LHCN-M2 (cell line): ENCODE results near the gene ZSCAN21. TPM values are rescaled to one million over a fixed set of nuclear protein-coding genes. Genes with fewer than 3 reads are reported as not detected.

Experiments
- DNase-seq: peaks from one replicate; pipeline ENCODE4 v3.0.0-alpha.2; 2012; ENCODE audit warnings: low read depth
- total RNA-seq: library from RNA; depleted of rRNA; stranded (reverse); fragments of >200 nt; gene quantifications from 2 replicates; pipeline ENCODE4 v1.2.3, GENCODE V29; 2014

Gene ZSCAN21
- total RNA-seq, 1 experiment from 2014 or later = 11.8 TPM

DNA sequence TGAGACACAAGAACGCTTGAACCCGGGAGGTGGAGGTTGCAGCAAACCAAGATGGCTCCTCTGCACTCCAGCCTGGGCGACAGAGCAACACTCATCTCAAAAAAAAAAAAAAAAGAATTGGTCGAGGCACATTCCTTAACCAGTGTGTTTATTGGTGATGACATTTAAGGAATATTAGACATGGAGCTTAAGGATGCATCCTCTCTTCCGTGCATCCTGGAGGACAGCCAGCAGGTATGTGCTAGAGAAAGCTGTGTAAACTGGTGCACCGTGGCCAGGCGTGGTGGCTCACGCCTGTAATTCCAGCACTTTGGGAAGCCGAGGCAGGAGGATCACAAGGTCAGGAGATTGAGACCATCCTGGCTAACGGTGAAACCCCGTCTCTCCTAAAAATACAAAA is 22.4 kb upstream of the ZSCAN21 start:
- no peak for DNase-seq

DNA sequence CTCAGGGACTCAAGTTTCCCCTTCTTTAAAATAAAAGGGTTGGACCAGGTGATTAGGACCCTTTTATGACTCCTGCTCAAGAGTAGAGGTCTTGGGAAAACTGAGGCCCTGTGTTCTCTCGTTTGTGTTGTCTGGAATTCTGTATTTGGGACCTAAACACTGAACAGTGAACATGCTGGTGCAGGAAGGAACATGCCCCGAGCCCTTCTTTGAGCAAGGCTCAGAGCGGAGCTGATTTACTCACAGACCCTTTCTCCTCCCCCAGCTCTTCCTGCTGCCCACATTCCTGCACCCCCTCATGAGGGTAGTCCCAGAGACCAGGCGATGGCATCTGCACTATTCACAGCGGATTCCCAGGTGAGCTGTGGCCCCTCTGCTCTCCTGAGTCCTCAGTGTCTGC is 20.0 kb upstream of the ZSCAN21 start:
- DNase-seq = no peak

DNA sequence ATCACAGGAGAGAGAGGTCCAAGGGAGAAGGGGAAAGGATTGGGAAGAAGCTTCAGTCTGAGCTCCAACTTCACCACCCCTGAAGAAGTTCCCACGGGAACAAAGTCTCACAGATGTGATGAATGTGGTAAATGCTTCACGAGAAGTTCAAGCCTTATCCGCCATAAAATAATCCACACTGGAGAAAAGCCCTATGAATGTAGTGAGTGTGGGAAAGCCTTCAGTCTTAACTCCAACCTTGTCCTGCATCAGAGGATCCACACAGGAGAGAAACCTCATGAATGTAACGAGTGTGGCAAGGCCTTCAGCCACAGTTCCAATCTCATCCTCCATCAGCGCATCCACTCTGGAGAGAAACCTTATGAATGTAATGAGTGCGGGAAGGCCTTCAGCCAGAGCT is 16.0 kb upstream of the ZSCAN21 start:
- DNase-seq = no peak

DNA sequence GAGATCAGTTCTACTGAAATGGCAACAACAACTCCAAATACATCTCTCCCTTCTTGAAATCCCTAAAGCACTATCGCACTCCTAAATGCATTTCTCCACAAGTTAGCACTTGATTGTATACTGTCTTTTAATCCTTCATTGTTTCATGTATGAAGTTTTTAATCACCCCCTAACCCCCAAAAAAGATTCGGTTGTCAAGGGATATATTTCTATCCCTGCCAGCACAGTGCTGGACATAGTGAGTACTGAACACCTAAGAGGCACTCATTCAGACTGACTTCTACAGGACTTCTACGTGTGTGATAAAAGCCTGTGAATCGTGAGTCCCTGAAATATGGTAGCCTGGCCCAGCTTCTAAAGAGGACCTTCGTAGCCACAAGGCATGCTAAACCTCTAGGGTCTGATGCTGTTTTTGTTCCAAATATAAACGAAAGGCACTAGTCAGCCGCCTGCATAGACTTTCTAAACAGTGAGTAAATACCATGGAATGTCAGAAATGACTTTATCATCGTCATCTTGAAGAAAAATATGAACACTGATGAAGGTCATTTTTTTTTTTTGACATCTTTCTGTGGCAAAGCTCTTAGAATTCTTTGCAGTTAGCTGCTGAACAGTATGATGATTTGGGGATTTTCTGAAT is 14.6 kb upstream of the ZSCAN21 start:
- DNase-seq = peak; percentile 95

DNA sequence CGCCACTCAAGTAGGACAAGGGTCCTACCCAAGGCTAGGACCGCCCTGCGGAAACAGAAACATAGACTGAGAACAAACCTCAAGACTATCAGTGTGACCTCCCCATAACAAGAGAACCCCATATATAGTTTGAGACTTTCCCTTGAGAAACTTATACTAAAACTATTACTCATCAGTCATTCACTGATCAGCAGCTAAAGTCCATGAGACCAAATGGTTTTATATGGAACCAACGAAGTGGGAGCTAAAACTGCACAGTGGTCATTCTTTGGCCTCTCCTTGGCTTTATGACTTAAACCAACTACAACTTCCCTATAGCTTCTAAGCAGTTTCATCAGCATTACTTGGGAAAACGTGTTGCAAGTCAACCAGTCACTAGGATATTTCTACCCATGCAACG is 13.7 kb upstream of the ZSCAN21 start:
- DNase-seq = no peak

DNA sequence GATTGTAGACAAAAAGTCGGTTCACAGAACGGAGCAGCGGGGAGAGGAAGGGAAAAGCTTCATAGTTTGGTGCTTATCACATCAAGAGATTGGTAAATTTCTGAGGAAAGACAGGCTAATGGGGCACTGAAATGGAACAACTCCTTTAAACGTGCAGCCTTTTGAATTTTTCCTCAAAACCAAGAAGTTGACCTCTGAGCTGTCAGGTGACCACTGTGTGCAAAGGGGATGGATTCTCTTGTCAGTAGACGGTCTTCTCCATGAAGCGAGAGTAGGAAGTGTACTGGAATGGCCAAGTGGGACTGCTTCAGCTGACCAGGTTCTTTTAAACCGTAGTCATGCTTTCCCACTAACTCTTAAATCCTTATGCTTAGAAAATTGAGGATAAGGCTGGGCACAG is 11.2 kb upstream of the ZSCAN21 start:
- DNase-seq = no peak

DNA sequence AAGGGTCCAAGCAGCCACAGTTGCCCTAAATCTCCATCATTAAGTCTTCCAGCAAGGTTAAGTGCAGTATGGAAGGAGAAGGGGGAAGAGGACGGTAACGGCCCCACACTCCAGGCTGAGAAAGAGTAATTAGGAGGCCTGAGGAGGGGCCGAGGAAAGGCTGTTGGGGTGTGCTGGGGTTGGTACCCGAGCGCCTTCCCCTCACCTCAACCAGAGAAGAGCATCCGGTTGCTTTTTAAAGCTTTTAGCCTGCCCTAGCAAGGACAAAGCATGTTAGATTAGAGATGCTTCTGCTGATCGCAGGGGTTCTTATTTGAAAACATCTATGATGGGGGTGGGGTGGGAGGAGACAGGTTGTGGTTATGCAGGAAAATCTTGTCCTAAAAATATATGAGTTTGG is 9.0 kb upstream of the ZSCAN21 start:
- no peak for DNase-seq

DNA sequence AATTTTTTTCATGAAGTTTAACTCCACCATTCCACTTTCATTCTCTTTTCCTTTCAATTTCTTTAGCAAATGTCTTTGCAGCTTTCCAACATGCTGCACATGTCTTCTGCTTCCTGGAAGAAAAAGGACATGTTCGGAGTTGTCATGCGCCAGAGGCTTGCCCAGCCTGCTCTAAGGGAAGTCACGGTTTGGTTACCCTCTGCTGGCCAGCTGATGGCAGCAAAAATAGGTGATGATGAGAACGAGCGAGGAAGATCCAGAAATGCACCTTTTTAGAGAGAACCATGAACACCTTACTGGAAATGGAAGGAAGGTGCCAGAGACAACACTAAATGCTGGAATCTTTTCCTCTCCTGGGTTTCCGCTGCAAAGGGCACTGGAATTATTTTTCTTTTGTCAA is 4.9 kb upstream of the ZSCAN21 start:
- no peak for DNase-seq

DNA sequence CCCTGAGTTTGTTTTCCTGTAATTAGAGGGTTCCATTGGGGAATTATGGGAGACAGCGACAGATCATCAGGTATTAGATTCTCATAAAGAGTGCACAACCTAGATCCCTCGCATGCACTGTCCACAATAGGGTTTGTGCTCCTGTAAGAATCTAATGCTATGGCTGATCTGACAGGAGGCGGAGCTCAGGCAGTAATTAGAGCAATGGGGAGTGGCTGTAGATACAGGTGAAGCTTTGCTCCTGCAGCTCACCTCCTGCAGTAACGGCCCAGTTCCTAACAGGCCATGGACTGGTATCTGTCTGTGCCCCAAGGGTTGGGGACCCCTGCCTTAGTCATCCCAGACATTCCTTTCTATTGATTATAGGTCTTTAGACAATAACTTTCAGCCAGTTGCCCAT is 894 bp upstream of the ZSCAN21 start:
- no peak for DNase-seq

DNA sequence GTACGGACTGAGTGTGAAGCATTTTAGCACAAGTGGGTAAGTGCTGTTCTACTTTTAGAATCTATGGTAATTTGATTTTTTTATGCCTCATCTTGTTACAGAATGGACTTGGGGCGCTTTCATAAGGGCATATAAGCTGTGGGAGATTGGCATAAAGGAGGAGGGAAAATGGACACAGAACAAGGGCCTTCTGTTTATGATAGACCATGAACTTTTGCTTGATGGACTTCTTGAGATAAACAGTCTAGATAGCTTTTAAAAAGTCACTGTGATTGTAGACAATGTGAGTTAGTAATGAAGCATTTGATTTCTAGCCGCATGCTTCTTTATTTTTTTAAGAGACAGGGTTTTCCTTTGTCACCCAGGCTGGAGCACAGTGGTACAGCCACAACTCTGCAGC is 2.0 kb downstream of the ZSCAN21 start:
- DNase-seq = no peak

DNA sequence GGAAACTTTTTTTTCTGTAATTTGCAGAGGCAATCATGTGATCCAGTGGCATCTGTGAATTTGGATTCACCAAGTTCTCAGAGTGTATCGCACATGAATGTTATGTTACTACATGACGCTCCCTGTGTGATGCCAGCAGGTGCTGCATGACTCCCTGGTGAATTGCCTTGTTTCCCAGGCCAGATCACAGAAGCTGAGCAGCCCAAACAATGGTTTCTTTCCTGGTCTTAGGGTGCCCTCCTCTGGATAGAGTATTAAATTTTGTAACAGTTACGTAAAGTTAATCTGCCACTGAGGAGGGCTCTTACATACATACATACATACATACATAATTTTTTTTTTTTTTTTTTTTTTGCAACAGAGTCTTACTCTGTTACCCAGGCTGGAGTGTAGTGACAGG is 3.6 kb downstream of the ZSCAN21 start:
- DNase-seq = peak; percentile 99

DNA sequence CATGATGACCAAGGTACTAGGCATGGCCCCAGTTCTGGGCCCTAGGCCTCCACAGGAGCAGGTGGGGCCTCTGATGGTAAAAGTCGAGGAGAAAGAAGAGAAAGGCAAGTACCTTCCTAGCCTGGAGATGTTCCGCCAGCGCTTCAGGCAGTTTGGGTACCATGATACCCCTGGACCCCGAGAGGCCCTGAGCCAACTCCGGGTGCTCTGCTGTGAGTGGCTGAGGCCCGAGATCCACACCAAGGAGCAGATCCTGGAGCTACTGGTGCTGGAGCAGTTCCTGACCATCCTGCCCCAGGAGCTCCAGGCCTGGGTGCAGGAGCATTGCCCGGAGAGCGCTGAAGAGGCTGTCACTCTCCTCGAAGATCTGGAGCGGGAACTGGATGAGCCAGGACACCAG is 7.4 kb downstream of the ZSCAN21 start:
- no peak for DNase-seq

DNA sequence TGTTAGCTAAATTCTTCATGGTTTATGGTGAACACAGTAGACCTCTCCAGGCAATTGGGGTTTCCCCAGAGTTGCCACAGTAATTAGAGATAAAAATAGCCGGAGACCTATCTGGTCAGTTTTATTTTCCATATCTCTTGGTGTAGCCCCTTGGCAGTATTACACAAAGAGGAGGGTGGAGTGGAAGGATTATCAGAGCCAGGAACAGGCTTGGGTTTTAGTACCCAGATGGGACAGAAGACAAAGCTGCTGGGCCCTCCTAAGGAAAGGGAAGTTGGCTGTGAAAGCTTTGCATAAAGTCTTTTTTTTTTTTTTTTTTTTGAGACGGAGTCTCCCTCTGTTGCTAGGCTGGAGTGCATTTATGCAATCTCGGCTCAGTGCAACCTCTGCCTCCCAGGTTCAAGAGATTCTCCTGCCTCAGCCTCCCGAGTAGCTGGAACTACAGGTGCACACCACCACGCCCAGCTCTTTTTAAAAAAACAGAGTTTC is 9.7 kb downstream of the ZSCAN21 start:
- no peak for DNase-seq

DNA sequence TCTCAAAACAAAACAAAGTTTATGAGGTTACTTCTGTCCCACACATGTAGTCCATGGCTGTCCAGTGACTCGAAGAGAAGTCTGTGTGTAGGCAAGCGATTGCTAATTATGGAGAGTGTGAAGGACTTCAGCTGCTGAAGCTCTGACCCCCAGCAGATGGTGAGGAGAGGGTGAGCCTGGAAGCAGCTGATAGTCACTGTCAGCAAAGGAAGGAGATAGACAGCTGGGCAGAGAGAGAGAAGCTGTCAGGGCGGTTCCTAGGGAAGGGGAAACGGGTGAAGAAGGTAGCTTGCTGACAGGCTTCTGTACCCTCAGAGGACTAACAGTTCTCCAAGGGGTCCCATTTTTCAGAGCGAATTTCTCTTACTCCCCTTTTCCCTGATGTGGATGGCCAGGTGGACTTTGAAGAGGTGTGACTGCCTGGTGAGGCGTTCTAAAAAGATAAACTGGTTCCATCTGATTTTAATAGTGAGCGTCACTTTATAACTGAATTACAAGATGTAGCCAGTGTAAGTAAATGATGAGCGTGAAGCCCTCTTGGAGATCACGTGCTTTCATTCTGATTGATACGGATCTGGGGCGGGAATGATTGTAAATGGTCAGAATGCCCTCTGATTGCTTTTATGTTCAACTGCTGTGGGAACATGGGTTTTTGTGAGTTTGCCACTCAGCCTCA is 12.1 kb downstream of the ZSCAN21 start:
- DNase-seq = peak; percentile 30

DNA sequence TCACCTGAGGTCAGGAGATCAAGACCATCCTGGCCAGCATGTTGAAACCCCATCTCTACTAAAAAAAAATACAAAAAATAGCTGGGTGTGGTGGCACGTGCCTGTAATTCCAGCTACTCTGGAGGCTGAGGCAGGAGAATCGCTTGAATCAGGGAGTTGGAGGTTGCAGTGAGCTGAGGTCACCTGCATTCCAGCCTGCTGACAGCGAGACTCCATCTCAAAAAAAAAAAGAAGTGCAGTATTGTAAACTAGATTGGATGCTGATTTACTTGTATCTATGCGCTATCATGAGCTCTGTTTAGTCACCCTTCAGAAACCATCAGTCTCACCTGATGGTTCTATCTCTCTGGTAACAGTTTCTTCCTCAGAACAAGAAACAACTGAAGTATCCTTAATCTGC is 13.8 kb downstream of the ZSCAN21 start:
- no peak for DNase-seq

DNA sequence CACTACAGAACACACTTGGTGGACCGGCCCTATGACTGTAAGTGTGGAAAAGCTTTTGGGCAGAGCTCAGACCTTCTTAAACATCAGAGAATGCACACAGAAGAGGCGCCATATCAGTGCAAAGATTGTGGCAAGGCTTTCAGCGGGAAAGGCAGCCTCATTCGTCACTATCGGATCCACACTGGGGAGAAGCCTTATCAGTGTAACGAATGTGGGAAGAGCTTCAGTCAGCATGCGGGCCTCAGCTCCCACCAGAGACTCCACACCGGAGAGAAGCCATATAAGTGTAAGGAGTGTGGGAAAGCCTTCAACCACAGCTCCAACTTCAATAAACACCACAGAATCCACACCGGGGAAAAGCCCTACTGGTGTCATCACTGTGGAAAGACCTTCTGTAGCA is 14.6 kb downstream of the ZSCAN21 start:
- DNase-seq = no peak

DNA sequence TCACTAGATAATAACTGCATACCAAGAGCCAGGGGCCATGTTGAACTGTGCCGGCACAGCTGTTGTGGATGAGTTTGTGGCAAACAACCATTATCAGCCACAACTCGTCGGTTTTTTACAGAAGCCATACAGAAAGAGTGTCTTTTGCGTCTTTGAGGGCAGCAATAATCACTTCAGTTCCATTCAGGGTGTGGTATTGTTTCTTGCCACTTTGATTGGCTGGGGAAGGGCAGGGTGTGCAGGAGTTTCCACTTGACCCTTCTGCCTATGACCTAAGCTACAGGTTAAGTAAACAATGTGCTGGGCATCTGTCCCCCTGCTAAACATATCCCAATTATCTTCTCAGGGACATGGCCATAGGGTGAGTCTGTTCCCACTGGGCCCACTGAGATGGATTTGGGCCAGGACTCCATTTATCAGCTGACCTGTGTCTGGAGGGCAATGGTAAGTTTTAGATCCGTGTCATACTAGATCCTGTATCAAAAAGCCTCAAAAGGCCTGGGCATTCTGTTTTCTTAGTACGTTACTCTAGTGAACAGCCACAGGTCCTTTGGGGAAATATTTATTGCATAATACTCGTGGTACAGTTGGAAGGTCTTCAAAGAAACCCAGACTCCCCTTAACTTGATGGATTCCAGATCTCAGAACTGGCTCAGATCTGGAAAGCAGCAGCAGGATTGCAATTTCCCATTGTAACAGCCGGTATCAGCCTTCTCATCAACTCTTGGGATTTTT is 16.0 kb downstream of the ZSCAN21 start:
- peak; percentile 73 for DNase-seq

DNA sequence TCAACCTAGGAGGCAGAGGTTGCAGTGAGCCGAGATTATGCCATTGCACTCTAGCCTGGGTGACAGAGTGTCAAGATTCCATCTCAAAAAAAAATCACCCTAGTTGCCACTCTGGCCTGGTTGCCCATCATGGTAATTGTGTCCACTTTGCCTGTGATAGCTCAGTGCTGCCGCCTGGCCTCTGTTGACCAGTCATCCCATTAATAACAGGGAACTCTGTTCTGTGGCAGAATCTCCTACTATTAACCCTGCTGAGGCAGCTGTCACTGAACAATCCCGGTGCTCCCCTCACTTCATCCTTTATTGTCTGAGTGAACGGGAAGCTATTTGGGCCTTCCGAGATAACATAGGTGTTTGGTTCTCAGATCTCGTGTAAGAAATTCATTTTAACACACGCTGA is 17.4 kb downstream of the ZSCAN21 start:
- no peak for DNase-seq

DNA sequence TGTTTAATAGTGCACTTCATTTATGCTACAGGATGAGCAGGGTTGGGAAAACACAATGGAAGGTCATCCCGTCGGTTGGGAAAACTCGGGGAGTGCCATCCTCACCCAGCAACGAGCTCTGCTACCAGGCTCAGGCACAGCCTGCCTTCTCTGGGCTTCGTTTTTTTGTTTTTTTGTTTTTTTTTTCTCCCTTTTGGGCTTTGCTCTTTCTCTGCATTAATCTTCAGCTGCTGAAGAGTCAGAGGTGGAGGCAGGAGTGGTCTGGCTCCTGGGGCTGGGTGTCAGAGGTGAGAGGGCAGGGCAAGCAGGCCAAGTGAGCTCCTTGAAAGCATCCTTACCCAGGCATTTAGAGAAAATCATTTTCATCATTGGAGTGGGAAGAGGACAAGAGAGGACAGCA is 20.4 kb downstream of the ZSCAN21 start:
- no peak for DNase-seq

DNA sequence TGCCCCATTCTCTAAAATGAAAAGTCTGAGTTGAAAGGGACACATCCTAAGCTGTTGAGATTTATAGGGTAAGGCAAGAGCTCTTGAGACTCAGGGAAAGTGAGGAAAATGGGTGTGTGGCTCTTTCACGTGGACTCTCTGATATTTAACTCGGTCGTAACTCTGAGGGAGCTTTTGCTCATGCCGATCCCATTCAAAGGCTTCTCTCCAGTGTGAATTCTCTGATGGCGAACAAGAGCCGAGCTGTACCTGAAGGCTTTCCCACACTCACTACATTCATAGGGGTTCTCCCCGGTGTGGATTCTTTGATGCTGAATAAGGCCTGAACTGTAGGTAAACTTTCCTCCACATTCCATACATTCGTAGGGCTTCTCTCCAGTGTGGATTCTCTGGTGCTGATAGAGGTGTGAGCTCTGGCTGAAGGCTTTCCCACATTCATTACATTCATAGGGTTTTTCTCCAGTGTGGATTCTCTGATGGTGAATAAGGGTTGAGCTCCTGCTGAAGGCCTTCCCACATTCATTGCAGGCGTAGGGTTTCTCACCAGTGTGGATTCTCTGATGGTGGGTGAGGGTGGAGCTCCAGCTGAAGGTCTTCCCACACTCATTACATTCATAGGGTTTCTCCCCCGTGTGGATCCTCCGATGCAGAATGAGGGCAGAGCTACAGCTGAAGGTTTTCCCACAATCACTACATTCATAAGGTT is 21.6 kb downstream of the ZSCAN21 start:
- DNase-seq = no peak

DNA sequence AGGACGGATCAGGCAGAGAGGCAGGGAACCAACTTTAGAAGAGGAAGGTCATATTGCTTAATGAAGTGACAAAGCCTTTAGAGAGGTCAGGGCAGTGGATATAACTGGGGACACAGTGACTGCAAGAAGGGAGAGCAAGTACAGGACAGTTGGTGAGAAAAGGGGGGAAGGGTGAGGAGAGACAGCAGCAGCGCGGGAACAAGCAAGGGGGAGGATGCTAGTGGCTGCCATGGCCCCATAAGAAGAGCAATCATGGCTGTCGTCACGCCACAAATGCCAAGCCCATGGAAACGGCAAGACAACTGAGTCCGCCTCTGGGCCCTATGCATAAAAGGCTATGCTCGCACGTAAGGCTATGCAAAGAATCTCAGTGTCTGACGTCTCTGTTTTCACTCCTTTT is 22.9 kb downstream of the ZSCAN21 start:
- no peak for DNase-seq

DNA sequence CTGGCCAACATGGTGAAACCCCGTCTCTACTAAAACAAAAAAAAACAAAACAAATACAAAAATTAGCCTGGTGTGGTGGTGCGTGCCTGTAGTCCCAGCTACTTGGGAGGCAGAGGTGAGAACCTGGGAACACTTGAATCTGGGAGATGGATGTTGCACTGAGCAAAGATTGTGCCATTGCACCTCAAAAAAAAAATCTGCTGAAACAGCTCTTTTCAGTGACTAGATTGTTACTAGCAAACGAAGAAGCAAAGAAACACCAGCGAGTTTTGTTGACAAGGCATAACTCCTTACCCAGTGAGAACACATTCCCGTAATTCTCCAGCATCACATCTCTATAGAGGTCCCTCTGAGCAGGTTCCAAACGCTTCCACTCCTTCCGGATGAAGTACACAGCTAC is 25.3 kb downstream of the ZSCAN21 start:
- DNase-seq = no peak
